LNCaP clone FGC (cell line): ENCODE data around the gene KIRREL3.

Experiments
- DNase-seq: peaks from one replicate; pipeline ENCODE4 v3.0.0-alpha.2; 2011; ENCODE audit warnings: low read depth
- H3K4me3 ChIP-seq: 2 replicates; pipeline ENCODE4 v1.5.1; 2011; ENCODE audit warnings: mild to moderate bottlenecking, low read depth, low read length, control low read depth
- CTCF ChIP-seq: IDR thresholded peaks from 2 replicates; pipeline ENCODE4 v1.5.1; 2012; ENCODE audit warnings: mild to moderate bottlenecking; ENCODE audit not compliant: control insufficient read depth, insufficient read depth; ENCODE audit errors: extremely low read depth

Gene KIRREL3

GRCh38 chr11:126884594-126884993 lies 116.0 kb downstream of the KIRREL3 start:
- TF ChIP-seq CTCF = no peak
- no peak overlapping the region for H3K4me3 ChIP-seq
- no peak for DNase-seq

- no peak for TF ChIP-seq CTCF
- no peak for DNase-seq
- H3K4me3 ChIP-seq = no peak overlapping the region
These were observed 116.4 kb downstream of the KIRREL3 start for GRCh38 chr11:126884192-126884591.

GRCh38 chr11:126880872-126881271 lies 119.7 kb downstream of the KIRREL3 start:
- H3K4me3 ChIP-seq = no peak overlapping the region
- DNase-seq = no peak
- TF ChIP-seq CTCF = no peak

GRCh38 chr11:126879516-126879915 lies 121.1 kb downstream of the KIRREL3 start:
- DNase-seq = no peak
- no peak overlapping the region for H3K4me3 ChIP-seq
- TF ChIP-seq CTCF = no peak

GRCh38 chr11:126878913-126879482 lies 121.6 kb downstream of the KIRREL3 start:
- DNase-seq = no peak
- TF ChIP-seq CTCF = no peak
- no peak overlapping the region for H3K4me3 ChIP-seq

- no peak overlapping the region for H3K4me3 ChIP-seq
- TF ChIP-seq CTCF = peak; percentile 29; the same call in 1 of the 2 replicates
- DNase-seq = no peak
These were observed 125.7 kb downstream of the KIRREL3 start for GRCh38 chr11:126874831-126875230.

- TF ChIP-seq CTCF = no peak
- no peak overlapping the region for H3K4me3 ChIP-seq
- DNase-seq = no peak
These were observed 126.3 kb downstream of the KIRREL3 start for GRCh38 chr11:126874276-126874675.
